SK-N-SH (cell line): Measurements from ENCODE around the gene RPL19. TPM values are rescaled to one million over a fixed set of nuclear protein-coding genes. Genes with fewer than 3 reads are reported as not detected.
A peak's percentile ranks its signal among the peaks of the same experiment; 100 is the strongest.

ENCODE experiments used
- CTCF ChIA-PET: fragments of 300-600, 350-600 bp; formaldehyde crosslinking; extraction: SDS; loops from one replicate; lab custom pipeline; 2021; lab: Yijun Ruan, JAX
- POLR2A ChIA-PET: fragments of 350-600 bp; sonication (Branson Sonifier 250); formaldehyde crosslinking; extraction: SDS; loops from one replicate; lab custom pipeline; 2020; ENCODE audit warnings: antibody characterized with exemption, inconsistent platforms; lab: Yijun Ruan, JAX
- DNase-seq: peaks from one replicate; pipeline ENCODE4 v3.0.0; 2012
- H2AFZ ChIP-seq: fragments of 200-600 bp; sonication (generic); 2 replicates; pipeline ENCODE4 v1.8.1; 2016; ENCODE audit warnings: antibody characterized with exemption, mild to moderate bottlenecking, low read depth
- H3F3A ChIP-seq: fragments of 200-600 bp; sonication (generic); replicated peaks from 2 replicates; pipeline ENCODE3; 2016; ENCODE audit warnings: antibody characterized with exemption, mild to moderate bottlenecking; ENCODE audit not compliant: insufficient read depth
- H3K27ac ChIP-seq, 2 experiments: fragments of 200-500 bp in 1 of 2; fragments of 200-600 bp in 1 of 2; sonication (Bioruptor generic) in 1 of 2; sonication (generic), shearing (Covaris generic) in 1 of 2; 2 replicates each; pipeline versions ENCODE4 v1.5.1 to v1.6.1; 2014 to 2016; ENCODE audit warnings: low read depth in 2 of 2, inconsistent platforms in 1 of 2, low read length in 1 of 2, mild to moderate bottlenecking in 1 of 2, mixed read lengths in 1 of 2
- H3K27me3 ChIP-seq: fragments of 200-600 bp; sonication (generic), shearing (Covaris generic); 2 replicates; pipeline ENCODE4 v1.6.1; 2016; ENCODE audit warnings: mixed run types; ENCODE audit not compliant: insufficient read depth
- H3K36me3 ChIP-seq, 2 experiments: fragments of 200-500 bp in 1 of 2; fragments of 200-600 bp in 1 of 2; sonication (Bioruptor generic) in 1 of 2; sonication (generic) in 1 of 2; replicated peaks in 1 of 2; 2 replicates each; pipeline versions ENCODE3 to v1.5.1; 2014 to 2016; ENCODE audit warnings: low read length in 1 of 2, mild to moderate bottlenecking in 1 of 2; ENCODE audit not compliant: insufficient read depth in 2 of 2, control insufficient read depth in 1 of 2
- H3K4me1 ChIP-seq, 2 experiments: fragments of 200-500 bp in 1 of 2; fragments of 200-600 bp in 1 of 2; sonication (Bioruptor generic) in 1 of 2; sonication (generic), shearing (Covaris generic) in 1 of 2; 2 replicates each; pipeline versions ENCODE4 v1.5.1 to v1.6.1; 2014 to 2016; ENCODE audit warnings: low read depth in 1 of 2, low read length in 1 of 2, mixed run types in 1 of 2; ENCODE audit not compliant: insufficient read depth in 2 of 2, control insufficient read depth in 1 of 2
- H3K4me2 ChIP-seq: fragments of 200-600 bp; sonication (generic), shearing (Covaris generic); 2 replicates; pipeline ENCODE4 v1.6.1; 2017; ENCODE audit warnings: mixed run types
- H3K4me3 ChIP-seq, 2 experiments: fragments of 200-500 bp in 1 of 2; fragments of 200-600 bp in 1 of 2; sonication (Bioruptor generic) in 1 of 2; sonication (generic), shearing (Covaris generic) in 1 of 2; 2 replicates each; pipeline versions ENCODE4 v1.5.1 to v1.8.1; 2014 to 2016; ENCODE audit warnings: low read depth in 2 of 2, inconsistent platforms in 1 of 2, low read length in 1 of 2, mild to moderate bottlenecking in 1 of 2, mixed read lengths in 1 of 2, moderate library complexity in 1 of 2
- H3K79me2 ChIP-seq: fragments of 200-600 bp; sonication (generic); 2 replicates; pipeline ENCODE4 v1.8.1; 2017; ENCODE audit warnings: mild to moderate bottlenecking; ENCODE audit not compliant: insufficient read depth
- H3K9ac ChIP-seq: fragments of 200-600 bp; sonication (generic); 2 replicates; pipeline ENCODE4 v1.6.1; 2017; ENCODE audit warnings: mixed run types
- H3K9me2 ChIP-seq: fragments of 200-600 bp; sonication (generic); 2 replicates; pipeline ENCODE4 v1.6.1; 2017; ENCODE audit warnings: mixed run types
- H3K9me3 ChIP-seq: fragments of 200-600 bp; sonication (generic); 2 replicates; pipeline ENCODE4 v1.6.1; 2017; ENCODE audit warnings: mixed run types, mild to moderate bottlenecking, moderate library complexity
- H4K20me1 ChIP-seq: fragments of 200-600 bp; sonication (generic); 2 replicates; pipeline ENCODE4 v1.6.1; 2017; ENCODE audit warnings: mild to moderate bottlenecking, mixed run types; ENCODE audit not compliant: insufficient read depth
- EP300 ChIP-seq, 2 experiments: IDR thresholded peaks; 2 replicates each; pipeline versions ENCODE4 v1.4.0 to v1.6.1; 2012; ENCODE audit warnings: borderline replicate concordance in 1 of 2, low read depth in 1 of 2, low read length in 1 of 2
- EZH2phosphoT487 ChIP-seq: fragments of 200-600 bp; sonication (generic); IDR thresholded peaks from 2 replicates; pipeline ENCODE4 v1.6.1; 2017; ENCODE audit warnings: low read depth, mixed run types, mild to moderate bottlenecking, antibody characterized with exemption, moderate library complexity, borderline replicate concordance
- FOSL2 ChIP-seq: IDR thresholded peaks from 2 replicates; pipeline ENCODE4 v1.4.0; 2012; ENCODE audit warnings: low read depth, mild to moderate bottlenecking, moderate library complexity, borderline replicate concordance
- FOXM1 ChIP-seq: IDR thresholded peaks from 2 replicates; pipeline ENCODE4 v1.4.0; 2012; ENCODE audit warnings: low read depth, mild to moderate bottlenecking
- GATA2 ChIP-seq: sonication (generic); formaldehyde crosslinking; IDR thresholded peaks from 2 replicates; pipeline ENCODE4 v1.5.0; 2020; ENCODE audit warnings: mild to moderate bottlenecking, missing genetic modification reagents
- JUND ChIP-seq: IDR thresholded peaks from 2 replicates; pipeline ENCODE4 v1.4.0; 2012
- MEF2A ChIP-seq: IDR thresholded peaks from 2 replicates; pipeline ENCODE4 v1.4.0; 2012; ENCODE audit warnings: low read depth, borderline replicate concordance
- NFIC ChIP-seq: IDR thresholded peaks from 2 replicates; pipeline ENCODE4 v1.4.0; 2012; ENCODE audit warnings: borderline replicate concordance
- POLR2AphosphoS5 ChIP-seq: IDR thresholded peaks from 2 replicates; pipeline ENCODE4 v1.6.1; 2012; ENCODE audit warnings: low read depth, low read length
- RAD21 ChIP-seq: IDR thresholded peaks from 2 replicates; pipeline ENCODE4 v1.6.1; 2012; ENCODE audit warnings: mild to moderate bottlenecking, low read length
- RFX5 ChIP-seq: IDR thresholded peaks from 2 replicates; pipeline ENCODE4 v1.6.1; 2012; ENCODE audit warnings: mild to moderate bottlenecking, improper control_type of control experiment, low read length
- RXRA ChIP-seq: IDR thresholded peaks from 2 replicates; pipeline ENCODE4 v1.4.0; 2012; ENCODE audit warnings: low read depth, mild to moderate bottlenecking, borderline replicate concordance
- SIN3A ChIP-seq: IDR thresholded peaks from 2 replicates; pipeline ENCODE4 v1.6.1; 2012; ENCODE audit warnings: low read depth, mild to moderate bottlenecking, low read length, moderate library complexity, borderline replicate concordance
- SMC3 ChIP-seq: IDR thresholded peaks from 2 replicates; pipeline ENCODE4 v1.6.1; 2012; ENCODE audit warnings: low read depth, low read length, improper control_type of control experiment
- TCF12 ChIP-seq: IDR thresholded peaks from 2 replicates; pipeline ENCODE4 v1.4.0; 2012
- WGBS: methylation state at CpG from one replicate; pipeline ENCODE4 v1.1.6; 2017; ENCODE audit warnings: low lambda C conversion rate; 5-methylcytosine and 5-hydroxymethylcytosine counted together
- polyA plus RNA-seq, 3 experiments: library from polyadenylated mRNA; depleted of rRNA; stranded (reverse); fragments of >200 nt; gene quantifications; 2 replicates each; pipeline ENCODE4 v1.2.3, GENCODE V29; 2012
- TF ChIP-seq, protein P1 (sequence below): fragments of 200-600 bp; sonication (generic); IDR thresholded peaks from 2 replicates; pipeline ENCODE4 v1.6.1; 2017; ENCODE audit warnings: antibody characterized with exemption, mild to moderate bottlenecking, moderate library complexity
- TF ChIP-seq, protein P2 (sequence below): IDR thresholded peaks from 2 replicates; pipeline ENCODE4 v1.4.0; 2012; ENCODE audit warnings: low read depth, borderline replicate concordance
- TF ChIP-seq, protein P3 (sequence below): IDR thresholded peaks from 2 replicates; pipeline ENCODE4 v1.6.1; 2012; ENCODE audit warnings: mild to moderate bottlenecking, low read depth, low read length, moderate library complexity
- TF ChIP-seq, protein P4 (sequence below): fragments of 150-350 bp; IDR thresholded peaks from 2 replicates; pipeline ENCODE4 v1.6.1; 2016; ENCODE audit warnings: mild to moderate bottlenecking, low read depth, low read length

RPL19 gene
- polyA plus RNA-seq, 1 of the 3 experiments (the other 2 are of a cell fraction), result 3,473 TPM

DNA sequence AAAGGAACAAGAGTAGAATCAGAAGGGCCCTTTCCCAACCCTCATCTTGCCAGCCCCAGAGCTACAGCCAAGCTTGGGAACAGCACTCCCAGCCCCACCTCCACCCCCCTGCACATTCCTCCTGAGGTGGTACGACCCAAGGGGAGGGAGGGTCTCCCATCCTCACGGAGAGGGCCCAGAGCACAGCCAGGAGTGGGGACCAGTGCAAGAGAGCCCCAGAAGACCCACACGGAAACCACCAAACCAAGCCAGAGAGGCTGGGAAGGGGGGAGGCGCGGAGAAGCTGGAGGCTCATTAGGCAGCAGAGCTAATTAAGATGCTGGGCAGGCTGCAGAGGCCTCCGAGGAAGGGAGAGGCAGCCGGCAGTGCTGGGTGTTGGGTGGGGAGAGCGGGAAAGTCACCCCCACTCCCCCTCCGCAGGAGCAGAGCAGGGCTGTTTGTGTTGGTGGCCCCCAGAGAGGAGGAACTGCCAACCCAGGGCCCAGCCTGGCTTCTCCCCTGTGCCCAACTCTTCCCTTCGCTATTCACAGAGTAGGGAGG is 5.0 kb upstream of the RPL19 start:
- Histone ChIP-seq H3K9me2 (no peaks in the 10 kb centered on the region), H3K4me3 (no peak overlapping the region), H4K20me1 (0 out of 2 replicates have a peak, but pooled peaks cover 4% of the 10 kb centered on the region), H3K9ac (no peak overlapping the region), H3F3A (peaks cover 16% of the 10 kb centered on the region), H3K36me3 (peaks cover 10 to 12% of the 10 kb centered on the region in 2 experiments), H3K27ac (no peak overlapping the region; a peak in 1 of 4 replicates), H3K79me2 (peaks cover 33% of the 10 kb centered on the region), H3K4me1 (peaks cover 19 to 34% of the 10 kb centered on the region in 2 experiments; a peak in 2 of 4 replicates), H3K4me2 (peak overlapping the region; percentile 95), H2AFZ (no peak overlapping the region), H3K9me3 (no peaks in the 10 kb centered on the region), H3K27me3 (no peaks in the 10 kb centered on the region)
- ChIA-PET CTCF (interaction anchor here (1.2 to 29.0 kb wide), 6 partner anchors 9 to 212 kb away, joined by 5 to 781 read pairs (median 9); no protein-coding TSS in a partner anchor), POLR2A (interaction anchor here (0.7 to 1.5 kb wide), 2 partner anchors 11 to 63 kb away, joined by 3 to 5 read pairs; no protein-coding TSS in a partner anchor)
- DNase-seq, result no peak
- TF ChIP-seq TCF12, result no peak
- TF ChIP-seq, protein P1, sequence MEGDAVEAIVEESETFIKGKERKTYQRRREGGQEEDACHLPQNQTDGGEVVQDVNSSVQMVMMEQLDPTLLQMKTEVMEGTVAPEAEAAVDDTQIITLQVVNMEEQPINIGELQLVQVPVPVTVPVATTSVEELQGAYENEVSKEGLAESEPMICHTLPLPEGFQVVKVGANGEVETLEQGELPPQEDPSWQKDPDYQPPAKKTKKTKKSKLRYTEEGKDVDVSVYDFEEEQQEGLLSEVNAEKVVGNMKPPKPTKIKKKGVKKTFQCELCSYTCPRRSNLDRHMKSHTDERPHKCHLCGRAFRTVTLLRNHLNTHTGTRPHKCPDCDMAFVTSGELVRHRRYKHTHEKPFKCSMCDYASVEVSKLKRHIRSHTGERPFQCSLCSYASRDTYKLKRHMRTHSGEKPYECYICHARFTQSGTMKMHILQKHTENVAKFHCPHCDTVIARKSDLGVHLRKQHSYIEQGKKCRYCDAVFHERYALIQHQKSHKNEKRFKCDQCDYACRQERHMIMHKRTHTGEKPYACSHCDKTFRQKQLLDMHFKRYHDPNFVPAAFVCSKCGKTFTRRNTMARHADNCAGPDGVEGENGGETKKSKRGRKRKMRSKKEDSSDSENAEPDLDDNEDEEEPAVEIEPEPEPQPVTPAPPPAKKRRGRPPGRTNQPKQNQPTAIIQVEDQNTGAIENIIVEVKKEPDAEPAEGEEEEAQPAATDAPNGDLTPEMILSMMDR, result no peak
- TF ChIP-seq EP300 (IDR thresholded peaks at IDR 0.05; ENCODE audit: borderline replicate concordance in 1 of 2, low read depth in 1 of 2, low read length in 1 of 2), result no peak
- TF ChIP-seq JUND, result no peak
- TF ChIP-seq, protein P2, sequence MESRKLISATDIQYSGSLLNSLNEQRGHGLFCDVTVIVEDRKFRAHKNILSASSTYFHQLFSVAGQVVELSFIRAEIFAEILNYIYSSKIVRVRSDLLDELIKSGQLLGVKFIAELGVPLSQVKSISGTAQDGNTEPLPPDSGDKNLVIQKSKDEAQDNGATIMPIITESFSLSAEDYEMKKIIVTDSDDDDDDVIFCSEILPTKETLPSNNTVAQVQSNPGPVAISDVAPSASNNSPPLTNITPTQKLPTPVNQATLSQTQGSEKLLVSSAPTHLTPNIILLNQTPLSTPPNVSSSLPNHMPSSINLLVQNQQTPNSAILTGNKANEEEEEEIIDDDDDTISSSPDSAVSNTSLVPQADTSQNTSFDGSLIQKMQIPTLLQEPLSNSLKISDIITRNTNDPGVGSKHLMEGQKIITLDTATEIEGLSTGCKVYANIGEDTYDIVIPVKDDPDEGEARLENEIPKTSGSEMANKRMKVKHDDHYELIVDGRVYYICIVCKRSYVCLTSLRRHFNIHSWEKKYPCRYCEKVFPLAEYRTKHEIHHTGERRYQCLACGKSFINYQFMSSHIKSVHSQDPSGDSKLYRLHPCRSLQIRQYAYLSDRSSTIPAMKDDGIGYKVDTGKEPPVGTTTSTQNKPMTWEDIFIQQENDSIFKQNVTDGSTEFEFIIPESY, result no peak
- no peak for TF ChIP-seq GATA2 (CRISPR knock-in tag)
- TF ChIP-seq NFIC, result no peak
- no peak for TF ChIP-seq FOSL2
- TF ChIP-seq RXRA, result no peak
- no peak for TF ChIP-seq RFX5
- TF ChIP-seq, protein P3, sequence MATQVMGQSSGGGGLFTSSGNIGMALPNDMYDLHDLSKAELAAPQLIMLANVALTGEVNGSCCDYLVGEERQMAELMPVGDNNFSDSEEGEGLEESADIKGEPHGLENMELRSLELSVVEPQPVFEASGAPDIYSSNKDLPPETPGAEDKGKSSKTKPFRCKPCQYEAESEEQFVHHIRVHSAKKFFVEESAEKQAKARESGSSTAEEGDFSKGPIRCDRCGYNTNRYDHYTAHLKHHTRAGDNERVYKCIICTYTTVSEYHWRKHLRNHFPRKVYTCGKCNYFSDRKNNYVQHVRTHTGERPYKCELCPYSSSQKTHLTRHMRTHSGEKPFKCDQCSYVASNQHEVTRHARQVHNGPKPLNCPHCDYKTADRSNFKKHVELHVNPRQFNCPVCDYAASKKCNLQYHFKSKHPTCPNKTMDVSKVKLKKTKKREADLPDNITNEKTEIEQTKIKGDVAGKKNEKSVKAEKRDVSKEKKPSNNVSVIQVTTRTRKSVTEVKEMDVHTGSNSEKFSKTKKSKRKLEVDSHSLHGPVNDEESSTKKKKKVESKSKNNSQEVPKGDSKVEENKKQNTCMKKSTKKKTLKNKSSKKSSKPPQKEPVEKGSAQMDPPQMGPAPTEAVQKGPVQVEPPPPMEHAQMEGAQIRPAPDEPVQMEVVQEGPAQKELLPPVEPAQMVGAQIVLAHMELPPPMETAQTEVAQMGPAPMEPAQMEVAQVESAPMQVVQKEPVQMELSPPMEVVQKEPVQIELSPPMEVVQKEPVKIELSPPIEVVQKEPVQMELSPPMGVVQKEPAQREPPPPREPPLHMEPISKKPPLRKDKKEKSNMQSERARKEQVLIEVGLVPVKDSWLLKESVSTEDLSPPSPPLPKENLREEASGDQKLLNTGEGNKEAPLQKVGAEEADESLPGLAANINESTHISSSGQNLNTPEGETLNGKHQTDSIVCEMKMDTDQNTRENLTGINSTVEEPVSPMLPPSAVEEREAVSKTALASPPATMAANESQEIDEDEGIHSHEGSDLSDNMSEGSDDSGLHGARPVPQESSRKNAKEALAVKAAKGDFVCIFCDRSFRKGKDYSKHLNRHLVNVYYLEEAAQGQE, result no peak
- TF ChIP-seq SMC3, result no peak
- TF ChIP-seq EZH2phosphoT487, result no peak
- TF ChIP-seq POLR2AphosphoS5, result no peak
- TF ChIP-seq, protein P4, sequence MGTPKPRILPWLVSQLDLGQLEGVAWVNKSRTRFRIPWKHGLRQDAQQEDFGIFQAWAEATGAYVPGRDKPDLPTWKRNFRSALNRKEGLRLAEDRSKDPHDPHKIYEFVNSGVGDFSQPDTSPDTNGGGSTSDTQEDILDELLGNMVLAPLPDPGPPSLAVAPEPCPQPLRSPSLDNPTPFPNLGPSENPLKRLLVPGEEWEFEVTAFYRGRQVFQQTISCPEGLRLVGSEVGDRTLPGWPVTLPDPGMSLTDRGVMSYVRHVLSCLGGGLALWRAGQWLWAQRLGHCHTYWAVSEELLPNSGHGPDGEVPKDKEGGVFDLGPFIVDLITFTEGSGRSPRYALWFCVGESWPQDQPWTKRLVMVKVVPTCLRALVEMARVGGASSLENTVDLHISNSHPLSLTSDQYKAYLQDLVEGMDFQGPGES, result no peak
- TF ChIP-seq RAD21, result no peak
- no peak for TF ChIP-seq FOXM1
- TF ChIP-seq MEF2A, result no peak
- TF ChIP-seq SIN3A, result no peak
- WGBS, result 86% methylated on average over 6 of the region's 10 CpGs
